WTC11 (cell line): ENCODE measurements around the gene STPG2. TPM values are rescaled to one million over a fixed set of nuclear protein-coding genes. Genes with fewer than 3 reads are reported as not detected.

Experiments used
- ATAC-seq: fragments of 200-7000 bp; cut with Tn5 transposase; 2 replicates; pipeline ENCODE4 v1.10.0; 2021; ENCODE audit warnings: mild to moderate bottlenecking, moderate library complexity
- CTCF ChIA-PET: fragments of 300-600 bp; sonication (Branson Sonifier 250); formaldehyde crosslinking; loops from one replicate; lab custom pipeline; 2021; ENCODE audit warnings: antibody characterized with exemption; lab: Charles Lee
- POLR2A ChIA-PET: fragments of 350-600 bp; sonication (Branson Sonifier 250); formaldehyde crosslinking; loops from one replicate; lab custom pipeline; 2021; ENCODE audit warnings: antibody characterized with exemption; lab: Charles Lee
- DNase-seq: peaks from one replicate; pipeline ENCODE4 v3.0.0; 2021; ENCODE audit warnings: low spot score
- H3K27ac Mint-ChIP-seq: 2 replicates; pipeline ENCODE4 v1.8.0; 2021; ENCODE audit warnings: mixed read lengths
- H3K27me3 Mint-ChIP-seq: 2 replicates; pipeline ENCODE4 v1.8.0; 2021; ENCODE audit warnings: low read depth, mild to moderate bottlenecking, moderate library complexity, mixed read lengths
- H3K36me3 Mint-ChIP-seq: 2 replicates; pipeline ENCODE4 v1.8.0; 2021; ENCODE audit warnings: mixed read lengths
- H3K4me1 Mint-ChIP-seq: 2 replicates; pipeline ENCODE4 v1.8.0; 2022; ENCODE audit warnings: mixed read lengths
- H3K4me3 Mint-ChIP-seq: 2 replicates; pipeline ENCODE4 v1.8.0; 2021; ENCODE audit warnings: mild to moderate bottlenecking, moderate library complexity, mixed read lengths
- H3K9me3 Mint-ChIP-seq: 2 replicates; pipeline ENCODE4 v1.8.0; 2021; ENCODE audit warnings: mixed read lengths
- AFF4 ChIP-seq: sonication (generic); formaldehyde crosslinking; IDR thresholded peaks from 2 replicates; pipeline ENCODE4 v1.8.1; 2023; ENCODE audit warnings: mild to moderate bottlenecking, missing genetic modification reagents, borderline replicate concordance
- ATF6 ChIP-seq: sonication (generic); formaldehyde crosslinking; IDR thresholded peaks from 2 replicates; pipeline ENCODE4 v1.8.1; 2023; ENCODE audit warnings: mild to moderate bottlenecking, missing genetic modification reagents
- CDX4 ChIP-seq: fragments of 250-450 bp; sonication (Bioruptor Pico); IDR thresholded peaks from 2 replicates; pipeline ENCODE4 v1.9.0; 2021; ENCODE audit warnings: moderate library complexity, mild to moderate bottlenecking, inconsistent platforms, borderline replicate concordance
- CREM ChIP-seq: sonication (generic); formaldehyde crosslinking; IDR thresholded peaks from 2 replicates; pipeline ENCODE4 v1.8.1; 2022; ENCODE audit warnings: mild to moderate bottlenecking, missing genetic modification reagents, moderate library complexity
- GRHL2 ChIP-seq: fragments of 250-450 bp; sonication (Bioruptor Pico); IDR thresholded peaks from 2 replicates; pipeline ENCODE4 v1.8.0; 2022; ENCODE audit warnings: mild to moderate bottlenecking, moderate library complexity; ENCODE audit not compliant: insufficient replicate concordance, severe bottlenecking
- JAZF1 ChIP-seq: fragments of 250-450 bp; sonication (Bioruptor Pico); IDR thresholded peaks from 2 replicates; pipeline ENCODE4 v1.9.0; 2021; ENCODE audit warnings: moderate library complexity, mild to moderate bottlenecking, inconsistent platforms
- NFATC4 ChIP-seq: fragments of 250-450 bp; sonication (Bioruptor Pico); IDR thresholded peaks from 2 replicates; pipeline ENCODE4 v1.9.0; 2021; ENCODE audit warnings: mild to moderate bottlenecking
- NR3C1 ChIP-seq: sonication (generic); formaldehyde crosslinking; conservative IDR thresholded peaks from 2 replicates; pipeline ENCODE4 v1.8.1; 2023; ENCODE audit warnings: low read depth, mild to moderate bottlenecking, missing genetic modification reagents
- PREB ChIP-seq: sonication (generic); formaldehyde crosslinking; IDR thresholded peaks from 2 replicates; pipeline ENCODE4 v1.8.1; 2022; ENCODE audit warnings: mild to moderate bottlenecking, missing genetic modification reagents, moderate library complexity, borderline replicate concordance
- PRRX2 ChIP-seq: fragments of 250-450 bp; sonication (Bioruptor Pico); IDR thresholded peaks from 2 replicates; pipeline ENCODE4 v1.8.0; 2021; ENCODE audit warnings: mild to moderate bottlenecking
- RORB ChIP-seq: fragments of 250-450 bp; sonication (Bioruptor Pico); IDR thresholded peaks from 2 replicates; pipeline ENCODE4 v1.9.0; 2021; ENCODE audit warnings: mild to moderate bottlenecking
- TCF7 ChIP-seq: sonication (generic); formaldehyde crosslinking; IDR thresholded peaks from 2 replicates; pipeline ENCODE4 v1.8.0; 2022; ENCODE audit warnings: mild to moderate bottlenecking, low read depth, missing genetic modification reagents, moderate library complexity
- TEAD4 ChIP-seq: sonication (generic); formaldehyde crosslinking; IDR thresholded peaks from 2 replicates; pipeline ENCODE4 v1.8.0; 2022; ENCODE audit warnings: mild to moderate bottlenecking, missing genetic modification reagents
- TP53 ChIP-seq: sonication (generic); formaldehyde crosslinking; IDR thresholded peaks from 2 replicates; pipeline ENCODE4 v1.8.1; 2023; ENCODE audit warnings: mild to moderate bottlenecking, missing genetic modification reagents
- ZNF138 ChIP-seq: sonication (generic); formaldehyde crosslinking; conservative IDR thresholded peaks from 2 replicates; pipeline ENCODE4 v1.8.1; 2022; ENCODE audit warnings: mild to moderate bottlenecking, moderate library complexity, missing genetic modification reagents
- ZNF416 ChIP-seq: fragments of 250-450 bp; sonication (Bioruptor Pico); IDR thresholded peaks from 2 replicates; pipeline ENCODE4 v1.9.0; 2021; ENCODE audit warnings: mild to moderate bottlenecking, inconsistent platforms
- total RNA-seq: library from RNA; stranded (reverse); gene quantifications from 3 replicates; pipeline ENCODE4 v1.2.3, GENCODE V29; 2021
- TF ChIP-seq, protein P1 (sequence below): sonication (generic); formaldehyde crosslinking; IDR thresholded peaks from 2 replicates; pipeline ENCODE4 v1.8.1; 2022; ENCODE audit warnings: mild to moderate bottlenecking, moderate library complexity, missing genetic modification reagents
- TF ChIP-seq, protein P2 (sequence below): sonication (generic); formaldehyde crosslinking; IDR thresholded peaks from 2 replicates; pipeline ENCODE4 v1.8.1; 2023; ENCODE audit warnings: mild to moderate bottlenecking, moderate library complexity, missing genetic modification reagents
- TF ChIP-seq, protein P3 (sequence below): sonication (generic); formaldehyde crosslinking; IDR thresholded peaks from 2 replicates; pipeline ENCODE4 v1.8.1; 2023; ENCODE audit warnings: mild to moderate bottlenecking, missing genetic modification reagents, moderate library complexity

STPG2 gene
- total RNA-seq, 1 experiment from 2014 or later = 0.17 TPM

GRCh38 chr4:97645071-97645821, 498.0 kb downstream of the STPG2 start:
- Mint-ChIP-seq H3K36me3 (no peaks in the 10 kb centered on the region), H3K27ac (no peak overlapping the region), H3K4me1 (no peaks in the 10 kb centered on the region), H3K4me3 (no peak overlapping the region), H3K27me3 (no peaks in the 10 kb centered on the region), H3K9me3 (peaks cover 8% of the 10 kb centered on the region)
- ChIA-PET POLR2A (no interaction called here), CTCF (interaction anchor here (1.0 kb wide), 1 partner anchor 247 kb away, joined by 3 read pairs; no protein-coding TSS in a partner anchor)
- no peak for ATAC-seq
- TF ChIP-seq NR3C1 (CRISPR knock-in tag) = no peak
- TF ChIP-seq, protein P1, sequence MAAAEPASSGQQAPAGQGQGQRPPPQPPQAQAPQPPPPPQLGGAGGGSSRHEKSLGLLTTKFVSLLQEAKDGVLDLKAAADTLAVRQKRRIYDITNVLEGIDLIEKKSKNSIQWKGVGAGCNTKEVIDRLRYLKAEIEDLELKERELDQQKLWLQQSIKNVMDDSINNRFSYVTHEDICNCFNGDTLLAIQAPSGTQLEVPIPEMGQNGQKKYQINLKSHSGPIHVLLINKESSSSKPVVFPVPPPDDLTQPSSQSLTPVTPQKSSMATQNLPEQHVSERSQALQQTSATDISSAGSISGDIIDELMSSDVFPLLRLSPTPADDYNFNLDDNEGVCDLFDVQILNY (CRISPR knock-in tag) = no peak
- TF ChIP-seq TCF7 (CRISPR knock-in tag) = no peak
- TF ChIP-seq GRHL2 = no peak
- no peak for TF ChIP-seq PREB (CRISPR knock-in tag)
- TF ChIP-seq ZNF138 = no peak
- DNase-seq = no peak

DNA sequence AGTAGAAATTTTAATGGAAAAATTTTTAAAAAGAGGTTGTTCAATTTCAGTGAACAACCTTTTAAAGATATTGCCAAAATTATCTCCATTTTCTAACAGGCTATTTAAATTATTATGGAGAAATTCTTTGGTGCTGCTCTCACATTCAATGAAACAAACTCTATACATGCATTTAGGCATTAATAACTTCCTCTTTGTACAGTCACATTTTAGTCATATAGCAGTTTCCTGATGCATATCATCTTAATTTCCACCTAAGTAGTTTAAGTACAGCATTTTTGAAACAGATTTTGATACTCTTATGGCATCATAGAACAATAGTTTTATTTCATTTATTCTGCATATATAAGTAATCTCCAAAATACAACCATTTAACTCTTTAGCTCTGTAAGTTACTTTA, 500.1 kb downstream of the STPG2 start:
- Mint-ChIP-seq H3K4me1 (no peaks in the 10 kb centered on the region), H3K9me3 (no peaks in the 10 kb centered on the region)
- POLR2A ChIA-PET = no interaction called here
- ATAC-seq = no peak
- TF ChIP-seq ATF6 (CRISPR knock-in tag) (no peak), RORB (CRISPR knock-in tag) (no peak), TEAD4 (CRISPR knock-in tag) (no peak), AFF4 (CRISPR knock-in tag) (no peak), NFATC4 (CRISPR knock-in tag) (no peak), ZNF416 (CRISPR knock-in tag) (no peak), CREM (CRISPR knock-in tag) (no peak), TCF7 (CRISPR knock-in tag) (no peak), NR3C1 (CRISPR knock-in tag) (no peak), TP53 (CRISPR knock-in tag) (no peak), PRRX2 (CRISPR knock-in tag) (no peak), JAZF1 (CRISPR knock-in tag) (no peak), CDX4 (no peak)
- TF ChIP-seq, protein P2, sequence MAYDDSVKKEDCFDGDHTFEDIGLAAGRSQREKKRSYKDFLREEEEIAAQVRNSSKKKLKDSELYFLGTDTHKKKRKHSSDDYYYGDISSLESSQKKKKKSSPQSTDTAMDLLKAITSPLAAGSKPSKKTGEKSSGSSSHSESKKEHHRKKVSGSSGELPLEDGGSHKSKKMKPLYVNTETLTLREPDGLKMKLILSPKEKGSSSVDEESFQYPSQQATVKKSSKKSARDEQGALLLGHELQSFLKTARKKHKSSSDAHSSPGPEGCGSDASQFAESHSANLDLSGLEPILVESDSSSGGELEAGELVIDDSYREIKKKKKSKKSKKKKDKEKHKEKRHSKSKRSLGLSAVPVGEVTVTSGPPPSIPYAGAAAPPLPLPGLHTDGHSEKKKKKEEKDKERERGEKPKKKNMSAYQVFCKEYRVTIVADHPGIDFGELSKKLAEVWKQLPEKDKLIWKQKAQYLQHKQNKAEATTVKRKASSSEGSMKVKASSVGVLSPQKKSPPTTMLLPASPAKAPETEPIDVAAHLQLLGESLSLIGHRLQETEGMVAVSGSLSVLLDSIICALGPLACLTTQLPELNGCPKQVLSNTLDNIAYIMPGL (CRISPR knock-in tag) = no peak
- TF ChIP-seq, protein P3, sequence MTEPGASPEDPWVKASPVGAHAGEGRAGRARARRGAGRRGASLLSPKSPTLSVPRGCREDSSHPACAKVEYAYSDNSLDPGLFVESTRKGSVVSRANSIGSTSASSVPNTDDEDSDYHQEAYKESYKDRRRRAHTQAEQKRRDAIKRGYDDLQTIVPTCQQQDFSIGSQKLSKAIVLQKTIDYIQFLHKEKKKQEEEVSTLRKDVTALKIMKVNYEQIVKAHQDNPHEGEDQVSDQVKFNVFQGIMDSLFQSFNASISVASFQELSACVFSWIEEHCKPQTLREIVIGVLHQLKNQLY (CRISPR knock-in tag) = no peak
- TF ChIP-seq, all 79 proteins: peak for 0
- CTCF ChIA-PET = no interaction called here
- no peak overlapping the region for H3K27ac Mint-ChIP-seq
- no peak for DNase-seq
- no peaks in the 10 kb centered on the region for H3K27me3 Mint-ChIP-seq
- H3K4me3 Mint-ChIP-seq = no peak overlapping the region
- no peaks in the 10 kb centered on the region for H3K36me3 Mint-ChIP-seq
